ENCODE data around the gene THSD4.

- TF ChIP-seq CTCF (conservative IDR thresholded peaks at IDR 0.05; ENCODE audit: low read length) (no peak), EZH2phosphoT487 (IDR thresholded peaks at IDR 0.05; ENCODE audit: borderline replicate concordance, low read depth, low read length) (no peak)
Observed at GRCh38 chr15:71186267-71186666, 71.0 kb downstream of the THSD4 start.
